ENCODE measurements around the gene SGPL1. TPM values are rescaled to one million over a fixed set of nuclear protein-coding genes. Genes with fewer than 3 reads are reported as not detected.

Gene SGPL1
- total RNA-seq, 4 donors from 2014 or later: 34.2 to 47.1 (median 43.1) TPM

DNA sequence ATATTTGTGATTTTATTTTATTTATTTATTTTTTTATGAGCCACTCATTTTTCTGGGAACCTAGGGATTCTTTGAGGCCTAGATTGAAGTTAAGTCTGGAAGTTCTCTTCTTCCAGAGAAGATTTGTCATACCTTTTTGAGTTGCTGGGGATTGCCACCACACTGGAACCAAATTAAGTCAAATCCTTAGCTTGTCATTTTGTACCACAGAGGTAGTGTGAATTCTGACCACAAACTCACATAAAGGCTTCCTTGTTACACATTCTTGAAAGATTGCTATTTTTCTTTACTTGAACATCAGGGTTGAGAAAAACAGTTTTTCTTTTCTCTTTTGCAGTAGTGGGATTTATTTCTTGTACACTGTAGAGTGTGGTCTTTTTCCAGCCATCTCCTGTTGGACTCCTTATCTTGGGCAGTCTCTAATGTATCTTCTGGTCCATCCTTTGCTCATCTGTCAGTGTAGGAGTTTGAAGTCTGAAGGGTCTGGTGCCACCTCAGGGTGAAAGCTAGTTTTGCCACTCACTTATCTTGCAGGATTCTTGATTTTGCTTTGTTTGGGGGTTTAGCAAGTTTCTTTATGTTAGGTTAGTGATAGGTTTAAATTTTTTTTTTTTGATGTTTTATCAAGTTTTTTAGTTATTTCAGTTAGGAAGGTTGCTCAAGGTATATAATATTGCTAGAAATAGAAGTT lies 47.9 kb downstream of the SGPL1 start:
- TF ChIP-seq, protein P1, sequence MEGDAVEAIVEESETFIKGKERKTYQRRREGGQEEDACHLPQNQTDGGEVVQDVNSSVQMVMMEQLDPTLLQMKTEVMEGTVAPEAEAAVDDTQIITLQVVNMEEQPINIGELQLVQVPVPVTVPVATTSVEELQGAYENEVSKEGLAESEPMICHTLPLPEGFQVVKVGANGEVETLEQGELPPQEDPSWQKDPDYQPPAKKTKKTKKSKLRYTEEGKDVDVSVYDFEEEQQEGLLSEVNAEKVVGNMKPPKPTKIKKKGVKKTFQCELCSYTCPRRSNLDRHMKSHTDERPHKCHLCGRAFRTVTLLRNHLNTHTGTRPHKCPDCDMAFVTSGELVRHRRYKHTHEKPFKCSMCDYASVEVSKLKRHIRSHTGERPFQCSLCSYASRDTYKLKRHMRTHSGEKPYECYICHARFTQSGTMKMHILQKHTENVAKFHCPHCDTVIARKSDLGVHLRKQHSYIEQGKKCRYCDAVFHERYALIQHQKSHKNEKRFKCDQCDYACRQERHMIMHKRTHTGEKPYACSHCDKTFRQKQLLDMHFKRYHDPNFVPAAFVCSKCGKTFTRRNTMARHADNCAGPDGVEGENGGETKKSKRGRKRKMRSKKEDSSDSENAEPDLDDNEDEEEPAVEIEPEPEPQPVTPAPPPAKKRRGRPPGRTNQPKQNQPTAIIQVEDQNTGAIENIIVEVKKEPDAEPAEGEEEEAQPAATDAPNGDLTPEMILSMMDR (IDR thresholded peaks at IDR 0.05): no peak
- no peak for TF ChIP-seq POLR2A (IDR thresholded peaks at IDR 0.05)
- Histone ChIP-seq H3K4me1 (peaks cover 13 to 30% (median 15%) of the 10 kb centered on the region in 3 donors), H3K27me3 (no peaks in the 10 kb centered on the region), H3K27ac (no peak overlapping the region), H3K9me3 (no peaks in the 10 kb centered on the region), H3K36me3 (peaks cover 3 to 78% (median 10%) of the 10 kb centered on the region in 3 donors), H3K4me3 (no peak overlapping the region)
- no peak for DNase-seq
- intact Hi-C loops (cut with DNase I): no loop called here

DNA sequence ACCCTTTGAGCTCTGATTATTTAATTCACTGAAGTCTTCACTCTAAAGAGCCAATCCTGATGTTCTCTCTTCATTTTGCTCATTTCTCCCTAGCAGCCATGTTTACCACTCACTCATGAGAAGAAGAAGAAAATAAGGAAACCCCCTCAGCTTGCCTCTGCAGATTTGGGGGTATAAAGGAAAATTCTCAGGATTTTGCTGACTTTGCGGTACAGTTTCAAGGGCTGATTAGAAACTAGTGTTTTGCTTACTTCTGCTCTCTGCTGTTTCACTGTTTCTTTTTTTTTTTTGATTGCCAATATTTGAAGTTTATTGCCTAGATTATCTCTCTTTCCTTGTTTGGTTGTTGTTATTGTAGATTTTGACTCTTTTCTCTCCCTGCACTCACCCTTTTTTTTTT lies 49.2 kb downstream of the SGPL1 start:
- Histone ChIP-seq H3K9me3 (no peaks in the 10 kb centered on the region), H3K27me3 (no peaks in the 10 kb centered on the region), H3K4me1 (peaks cover 13 to 30% (median 15%) of the 10 kb centered on the region in 3 donors), H3K4me3 (no peak overlapping the region), H3K36me3 (peaks cover 3 to 78% (median 10%) of the 10 kb centered on the region in 3 donors), H3K27ac (no peak overlapping the region)
- WGBS, 2 donors: 92 to 95% methylated on average over 1 of the region's 1 CpG
- no peak for DNase-seq
- intact Hi-C loops (cut with DNase I): no loop called here
- TF ChIP-seq, protein P1 (IDR thresholded peaks at IDR 0.05): no peak
- no peak for TF ChIP-seq POLR2A (IDR thresholded peaks at IDR 0.05)

DNA sequence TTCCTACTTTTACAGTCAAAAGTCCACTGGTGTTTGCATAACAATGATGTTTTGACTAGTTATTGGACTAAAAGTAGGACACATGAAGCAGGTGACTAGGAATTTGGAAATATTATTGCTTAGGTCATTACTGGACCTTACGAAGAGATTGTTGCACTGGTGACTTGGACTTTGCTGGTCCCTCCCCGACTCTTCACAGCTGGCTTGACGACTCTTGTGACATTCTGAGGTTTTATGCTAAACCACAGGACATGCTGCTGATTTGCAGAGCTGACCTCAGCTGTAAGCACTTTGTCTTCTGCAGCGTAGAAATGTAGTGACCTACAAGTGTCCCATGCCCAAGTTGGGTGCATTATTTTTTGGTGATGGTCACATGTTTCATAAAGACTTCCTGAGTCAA lies 50.7 kb downstream of the SGPL1 start:
- Histone ChIP-seq H3K27ac (peak overlapping the region in 2 of 4 donors; percentile 36 to 43), H3K4me3 (no peak overlapping the region), H3K9me3 (no peaks in the 10 kb centered on the region), H3K4me1 (peaks cover 13 to 30% (median 15%) of the 10 kb centered on the region in 3 donors), H3K36me3 (peaks cover 6 to 78% (median 8%) of the 10 kb centered on the region in 3 donors), H3K27me3 (no peaks in the 10 kb centered on the region)
- intact Hi-C loops (cut with DNase I): no loop called here
- 51 to 58% methylated on average over 4 of the region's 4 CpGs for WGBS, 2 donors
- no peak for DNase-seq
- TF ChIP-seq, protein P1 (IDR thresholded peaks at IDR 0.05): no peak
- TF ChIP-seq POLR2A (IDR thresholded peaks at IDR 0.05): no peak

DNA sequence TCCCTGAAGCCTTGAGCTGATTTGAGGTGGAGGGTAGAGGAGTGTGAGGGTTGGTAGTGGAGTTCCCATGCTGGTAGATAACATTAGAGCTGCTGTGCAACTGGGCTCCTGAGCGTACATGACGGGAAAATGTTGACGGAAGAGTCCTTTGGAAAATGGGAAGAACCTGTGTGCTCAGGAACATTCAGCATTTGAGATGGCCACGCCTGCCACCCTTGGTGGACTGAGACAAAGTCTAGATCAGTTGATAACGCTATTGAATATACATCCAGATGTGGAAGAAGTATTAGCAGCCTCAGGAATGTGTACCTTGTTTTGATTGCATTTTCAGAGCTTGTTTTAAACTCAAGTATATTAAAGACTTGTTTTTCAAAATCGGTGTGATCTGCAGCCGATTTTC lies 56.5 kb downstream of the SGPL1 start:
- intact Hi-C loops (cut with DNase I): no loop called here
- no peaks in the 10 kb centered on the region for H3K9me3 ChIP-seq
- H3K27me3 ChIP-seq: no peaks in the 10 kb centered on the region
- peaks cover 0 to 92% (median 33%) of the 10 kb centered on the region in 3 donors for H3K36me3 ChIP-seq
- 94% methylated on average over 7 of the region's 7 CpGs for WGBS, 2 donors
- no peak for DNase-seq
- no peak overlapping the region for H3K27ac ChIP-seq
- TF ChIP-seq POLR2A (IDR thresholded peaks at IDR 0.05): no peak
- TF ChIP-seq, protein P1 (IDR thresholded peaks at IDR 0.05): no peak
- peaks cover 2 to 9% (median 3%) of the 10 kb centered on the region in 3 donors for H3K4me1 ChIP-seq
- no peak overlapping the region for H3K4me3 ChIP-seq

DNA sequence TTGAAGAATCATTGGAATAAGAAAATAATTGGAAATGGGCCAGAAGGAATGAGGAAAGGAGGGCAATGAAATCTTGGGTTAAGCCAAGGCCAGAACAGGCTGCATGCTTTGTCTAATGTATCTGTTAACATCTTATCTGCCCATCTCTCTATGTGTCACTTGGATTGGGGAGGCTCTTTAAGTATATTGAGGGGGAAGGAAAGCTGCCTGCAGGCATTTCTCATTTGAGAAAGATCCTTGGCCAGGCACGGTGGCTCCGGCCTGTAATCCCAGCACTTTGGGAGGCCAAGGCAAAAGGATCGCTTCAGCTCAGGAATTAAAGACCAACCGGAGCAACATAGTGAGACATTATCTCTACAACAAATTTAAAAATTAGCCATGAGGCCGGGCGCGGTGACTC lies 58.3 kb downstream of the SGPL1 start:
- Histone ChIP-seq H3K9me3 (no peaks in the 10 kb centered on the region), H3K4me1 (no peaks in the 10 kb centered on the region), H3K27ac (no peak overlapping the region), H3K4me3 (no peak overlapping the region), H3K27me3 (no peaks in the 10 kb centered on the region), H3K36me3 (peaks cover 0 to 98% (median 33%) of the 10 kb centered on the region in 3 donors)
- 84% methylated on average over 7 of the region's 7 CpGs for WGBS, 2 donors
- DNase-seq: no peak
- intact Hi-C loops (cut with DNase I): no loop called here
- TF ChIP-seq, protein P1 (IDR thresholded peaks at IDR 0.05): no peak
- no peak for TF ChIP-seq POLR2A (IDR thresholded peaks at IDR 0.05)

Data from esophagus squamous epithelium (tissue), 5 donors.